Measurements from ENCODE around the gene OLR1. TPM values are rescaled to one million over a fixed set of nuclear protein-coding genes. Genes with fewer than 3 reads are reported as not detected.

Gene OLR1
- total RNA-seq, 2 experiments from 2014 or later, result not detected

DNA sequence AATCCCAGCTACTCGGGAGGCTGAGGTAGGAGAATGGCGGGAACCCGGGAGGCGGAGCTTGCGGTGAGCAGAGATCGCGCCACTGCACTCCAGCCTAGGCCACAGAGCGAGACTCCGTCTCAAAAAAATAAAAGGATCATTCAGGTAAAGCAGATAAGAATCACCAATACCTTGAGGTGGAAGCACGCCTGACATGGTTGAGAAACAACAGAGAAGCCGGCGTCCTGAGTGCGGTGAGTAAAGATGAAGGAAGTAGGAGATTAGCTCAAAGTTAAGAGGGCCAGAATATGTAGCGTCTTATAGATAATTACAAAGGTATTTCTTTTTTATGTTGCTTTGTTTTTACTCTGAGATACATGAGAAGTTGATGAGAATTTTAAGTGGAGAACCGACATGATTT is 56.6 kb downstream of the OLR1 start:
- Histone ChIP-seq H4K20me1 (ENCODE audit: insufficient read depth, low read length) (no peaks in the 10 kb centered on the region), H2AFZ (ENCODE audit: low read length) (no peak overlapping the region), H3K79me2 (ENCODE audit: insufficient read depth, low read depth, low read length) (no peaks in the 10 kb centered on the region), H3K36me3 (ENCODE audit: insufficient read depth, low read length) (no peaks in the 10 kb centered on the region), H3K9me3 (ENCODE audit: low read length) (no peaks in the 10 kb centered on the region), H3K4me3 (ENCODE audit: low read depth, low read length, poor library complexity, severe bottlenecking) (no peak overlapping the region), H3K4me1 (ENCODE audit: insufficient read depth, low read length, poor library complexity, severe bottlenecking) (no peaks in the 10 kb centered on the region), H3K4me2 (ENCODE audit: low read length) (no peak overlapping the region), H3K9me2 (ENCODE audit: insufficient read depth, low read length) (no peaks in the 10 kb centered on the region), H3K27ac (ENCODE audit: low read depth, low read length, poor library complexity, severe bottlenecking) (no peak overlapping the region)
- DNase-seq (ENCODE audit: low spot score), result no peak
- CTCF ChIA-PET (ENCODE audit: unreplicated experiment), result no interaction called here
- POLR2A ChIA-PET, result interaction anchor here (0.7 kb wide), 1 partner anchor 17 kb away, joined by 3 read pairs; no protein-coding TSS in a partner anchor
- BruUV-seq (replicated peaks), result no TSS peak
- intact Hi-C loops (cut with micrococcal nuclease; ENCODE audit: unreplicated experiment), result no loop called here
- TF ChIP-seq CTCF (conservative IDR thresholded peaks at IDR 0.05; ENCODE audit: low read length) (no peak), EZH2phosphoT487 (IDR thresholded peaks at IDR 0.05; ENCODE audit: borderline replicate concordance, low read depth, low read length) (no peak)

DNA sequence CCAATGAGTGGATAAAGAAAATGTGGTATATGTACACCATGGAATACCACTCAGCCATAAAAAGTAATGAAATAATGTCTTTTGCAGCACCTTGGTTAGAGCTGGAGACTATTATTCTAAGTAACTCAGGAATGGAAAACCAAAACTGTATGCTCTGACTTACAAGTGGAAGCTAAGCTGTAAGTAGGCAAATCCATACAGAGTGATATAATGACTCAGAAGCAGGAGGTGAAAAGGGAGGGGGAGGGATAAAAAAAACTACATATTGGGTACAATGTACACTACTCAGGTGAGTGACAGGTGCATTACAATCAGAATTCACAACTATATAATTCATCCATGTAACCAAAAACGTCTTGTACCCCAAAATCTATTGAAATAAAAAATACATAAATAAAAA is 58.0 kb downstream of the OLR1 start:
- Histone ChIP-seq H3K79me2 (ENCODE audit: insufficient read depth, low read depth, low read length) (no peaks in the 10 kb centered on the region), H3K4me2 (ENCODE audit: low read length) (no peak overlapping the region), H3K9me2 (ENCODE audit: insufficient read depth, low read length) (no peaks in the 10 kb centered on the region), H3K4me1 (ENCODE audit: insufficient read depth, low read length, poor library complexity, severe bottlenecking) (no peaks in the 10 kb centered on the region), H3K9me3 (ENCODE audit: low read length) (no peaks in the 10 kb centered on the region), H3K4me3 (ENCODE audit: low read depth, low read length, poor library complexity, severe bottlenecking) (no peak overlapping the region), H4K20me1 (ENCODE audit: insufficient read depth, low read length) (no peaks in the 10 kb centered on the region), H2AFZ (ENCODE audit: low read length) (no peak overlapping the region), H3K27ac (ENCODE audit: low read depth, low read length, poor library complexity, severe bottlenecking) (no peak overlapping the region), H3K36me3 (ENCODE audit: insufficient read depth, low read length) (no peaks in the 10 kb centered on the region)
- BruUV-seq (replicated peaks), result no TSS peak
- POLR2A ChIA-PET, result interaction anchor here (0.5 to 0.9 kb wide), 6 partner anchors 13 to 185 kb away, joined by 3 to 4 read pairs (median 4); no protein-coding TSS in a partner anchor
- no peak for DNase-seq (ENCODE audit: low spot score)
- intact Hi-C loops (cut with micrococcal nuclease; ENCODE audit: unreplicated experiment), result no loop called here
- TF ChIP-seq CTCF (conservative IDR thresholded peaks at IDR 0.05; ENCODE audit: low read length), result no peak
- TF ChIP-seq EZH2phosphoT487 (IDR thresholded peaks at IDR 0.05; ENCODE audit: borderline replicate concordance, low read depth, low read length), result no peak
- CTCF ChIA-PET (ENCODE audit: unreplicated experiment), result no interaction called here

GRCh38 chr12:10113075-10113474 is 58.9 kb downstream of the OLR1 start:
- Histone ChIP-seq H3K27ac (ENCODE audit: low read depth, low read length, poor library complexity, severe bottlenecking) (no peak overlapping the region), H2AFZ (ENCODE audit: low read length) (no peak overlapping the region), H4K20me1 (ENCODE audit: insufficient read depth, low read length) (no peaks in the 10 kb centered on the region), H3K36me3 (ENCODE audit: insufficient read depth, low read length) (no peaks in the 10 kb centered on the region), H3K9me3 (ENCODE audit: low read length) (no peaks in the 10 kb centered on the region), H3K4me3 (ENCODE audit: low read depth, low read length, poor library complexity, severe bottlenecking) (no peak overlapping the region), H3K79me2 (ENCODE audit: insufficient read depth, low read depth, low read length) (no peaks in the 10 kb centered on the region), H3K4me2 (ENCODE audit: low read length) (no peak overlapping the region), H3K4me1 (ENCODE audit: insufficient read depth, low read length, poor library complexity, severe bottlenecking) (no peaks in the 10 kb centered on the region), H3K9me2 (ENCODE audit: insufficient read depth, low read length) (no peaks in the 10 kb centered on the region)
- CTCF ChIA-PET (ENCODE audit: unreplicated experiment), result no interaction called here
- POLR2A ChIA-PET, result interaction anchor here (0.6 kb wide), 1 partner anchor 560 kb away, joined by 3 read pairs; no protein-coding TSS in a partner anchor
- TF ChIP-seq CTCF (conservative IDR thresholded peaks at IDR 0.05; ENCODE audit: low read length) (no peak), EZH2phosphoT487 (IDR thresholded peaks at IDR 0.05; ENCODE audit: borderline replicate concordance, low read depth, low read length) (no peak)
- BruUV-seq (replicated peaks), result no TSS peak
- no peak for DNase-seq (ENCODE audit: low spot score)
- intact Hi-C loops (cut with micrococcal nuclease; ENCODE audit: unreplicated experiment), result no loop called here
